Mucosa of gallbladder (tissue), 1 donor: Measurements from ENCODE around the gene KATNA1. TPM values are rescaled to one million over a fixed set of nuclear protein-coding genes. Genes with fewer than 3 reads are reported as not detected.
"Not testable (repeated sequence)": the region's sequence is repeated elsewhere in the genome, so short reads cannot be mapped to it uniquely, and the experiment has no call there.

Experiments
- DNase-seq: peaks from one replicate; pipeline ENCODE4 v3.0.0-alpha.2; 2020; ENCODE audit warnings: low spot score
- total RNA-seq: library from RNA; stranded (reverse); gene quantifications from one replicate; pipeline ENCODE4 v1.2.1, GENCODE V29; 2021
- donor health status: DM: no; HTN: no; CAD: no.

KATNA1 gene
- 8.5 TPM for total RNA-seq

DNA sequence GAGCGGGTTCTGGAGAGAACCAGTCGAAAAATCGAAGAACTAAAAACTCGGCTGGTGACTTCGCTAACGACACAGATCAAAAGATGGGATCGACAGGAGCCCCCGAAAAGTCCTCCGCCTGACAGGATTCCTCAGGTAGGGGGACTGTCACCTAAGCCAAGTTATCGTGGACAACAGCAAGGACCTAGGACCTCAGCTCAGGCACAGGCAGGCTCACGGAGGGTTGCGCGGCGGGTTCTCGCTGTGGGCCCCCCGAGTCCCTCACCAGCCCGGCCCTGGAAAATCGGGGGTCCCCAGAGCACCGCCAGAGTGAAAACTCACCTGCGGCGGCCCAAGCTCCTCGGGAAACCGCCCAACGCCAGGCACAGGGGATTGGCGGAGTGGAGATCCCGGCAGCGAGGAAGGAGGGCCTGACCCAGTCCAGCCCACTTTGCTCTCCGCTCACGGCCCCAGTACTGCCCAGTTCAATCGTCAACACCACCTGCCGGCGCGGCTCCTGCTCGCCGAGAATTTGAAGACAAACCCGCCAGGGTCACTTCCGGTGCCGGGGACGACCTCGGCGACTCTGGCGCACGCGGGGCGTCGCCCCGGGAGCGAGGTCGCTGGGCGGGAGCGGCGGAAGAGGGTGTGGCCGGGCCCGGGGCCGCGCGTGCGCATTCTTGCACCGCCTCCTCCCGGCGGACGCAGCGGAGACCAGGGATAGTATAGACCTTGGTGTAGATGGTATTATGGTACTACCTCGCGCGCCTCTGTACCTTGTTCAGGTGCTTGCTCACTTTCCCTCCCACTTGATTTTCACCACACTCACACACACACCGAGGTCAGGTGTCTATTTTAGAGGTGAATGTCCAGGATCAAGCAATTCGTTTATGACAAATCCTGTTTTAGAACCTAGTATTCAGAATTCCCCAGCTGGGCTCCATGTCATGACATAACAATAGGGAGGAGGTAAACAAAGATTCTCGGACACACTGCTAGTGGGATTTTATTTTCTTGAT lies at the start of gene KATNA1:
Gene KATNA1, minus strand, starts transcription at position 567 of the 998 bp plus-strand sequence. CDS start 10,167 bp downstream, outside the sequence.
- peak; percentile 84 for DNase-seq

DNA sequence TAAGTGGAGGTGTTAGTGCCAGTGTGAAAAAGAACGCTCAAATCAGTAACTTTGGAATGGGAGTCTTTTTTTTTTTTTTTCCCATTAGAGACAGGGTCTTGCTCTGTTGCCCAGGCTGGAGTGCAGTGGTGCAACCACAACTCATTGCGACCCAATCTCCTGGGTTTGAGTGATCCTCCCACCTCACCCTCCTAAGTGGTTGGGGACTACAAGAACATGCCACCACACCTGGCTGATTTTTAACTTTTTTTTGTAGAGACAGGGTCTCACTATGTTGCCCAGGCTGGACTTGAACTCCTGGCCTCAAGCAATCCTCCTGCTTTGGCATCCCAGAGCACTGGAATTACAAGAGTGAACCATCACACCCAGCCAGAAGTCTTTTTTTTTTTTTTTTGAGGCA lies 49.7 kb upstream of the KATNA1 start:
- DNase-seq, result no peak

DNA sequence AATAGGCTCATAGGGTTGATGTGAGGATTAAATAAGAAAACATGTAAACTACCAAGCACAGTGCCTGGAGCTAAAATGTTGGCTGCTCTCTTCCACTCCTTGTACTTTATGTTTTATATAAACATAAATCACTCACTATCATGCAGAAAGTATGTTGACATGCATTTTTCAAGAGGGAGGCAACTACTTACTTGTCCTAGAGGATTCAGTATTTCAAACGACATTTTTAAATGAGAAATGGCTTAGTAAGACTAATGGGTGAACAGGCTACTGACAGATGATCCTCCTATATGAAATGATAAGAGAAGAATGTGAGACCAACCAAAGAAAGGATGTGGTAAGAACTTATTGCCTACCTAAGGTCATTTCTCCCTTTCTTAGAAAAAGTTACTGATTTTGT lies 48.4 kb upstream of the KATNA1 start:
- DNase-seq, result no peak

DNA sequence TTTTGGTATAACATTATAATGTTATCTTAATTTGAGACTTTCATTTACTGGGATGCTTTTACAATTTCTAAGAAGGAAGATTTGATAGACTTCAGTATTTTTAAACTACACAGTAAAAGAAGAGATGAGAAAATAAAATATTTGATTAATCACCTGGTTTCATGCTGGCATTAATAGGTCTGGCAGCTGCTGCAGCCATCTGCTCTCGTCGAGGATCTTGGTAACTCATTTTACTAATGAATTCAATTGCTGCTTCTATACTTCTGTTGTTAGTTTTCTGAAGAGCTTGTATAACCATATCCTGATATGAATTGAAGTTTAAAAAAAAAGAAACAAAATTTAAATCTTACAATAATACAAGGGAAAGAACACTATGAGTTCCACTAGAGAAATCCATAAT lies 46.4 kb upstream of the KATNA1 start:
- no peak for DNase-seq

DNA sequence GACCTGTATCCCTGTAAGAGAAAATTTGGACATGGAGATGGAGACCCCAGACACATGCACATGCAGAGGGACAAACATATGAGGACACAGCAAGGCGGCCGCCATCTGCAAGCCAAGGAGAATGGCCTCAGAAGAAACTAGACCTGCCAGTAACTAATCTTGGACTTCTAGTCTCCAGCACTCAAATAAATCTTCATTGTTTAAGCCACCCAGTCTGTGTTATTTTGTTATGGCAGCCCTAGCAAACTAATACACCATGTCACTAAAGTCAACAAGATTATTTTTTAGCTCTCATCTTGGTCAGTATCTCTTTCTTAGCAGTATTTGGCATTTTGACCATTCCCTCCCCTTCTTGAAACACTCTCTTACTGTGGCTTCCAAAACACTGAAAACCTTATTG lies 42.7 kb upstream of the KATNA1 start:
- no peak for DNase-seq

DNA sequence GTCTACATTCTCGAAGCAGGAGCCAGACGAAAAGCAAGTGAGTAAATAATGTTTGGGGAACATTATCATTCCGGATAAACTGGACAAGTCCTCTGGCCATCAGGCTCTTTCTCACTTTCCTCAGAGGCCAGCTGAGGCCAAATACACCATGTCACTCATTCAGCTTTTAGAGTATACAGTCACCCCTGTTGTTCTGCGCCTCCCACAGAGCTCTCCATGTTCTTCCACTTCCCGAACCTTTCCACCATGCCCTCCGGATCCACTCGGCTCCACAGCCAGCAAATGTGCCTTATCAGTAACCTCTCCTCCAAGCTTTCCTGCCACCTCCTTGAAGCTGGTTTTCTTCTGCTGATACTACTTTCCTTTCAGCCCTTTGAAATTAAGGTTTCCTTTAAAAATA lies 37.7 kb upstream of the KATNA1 start:
- DNase-seq, result no peak

DNA sequence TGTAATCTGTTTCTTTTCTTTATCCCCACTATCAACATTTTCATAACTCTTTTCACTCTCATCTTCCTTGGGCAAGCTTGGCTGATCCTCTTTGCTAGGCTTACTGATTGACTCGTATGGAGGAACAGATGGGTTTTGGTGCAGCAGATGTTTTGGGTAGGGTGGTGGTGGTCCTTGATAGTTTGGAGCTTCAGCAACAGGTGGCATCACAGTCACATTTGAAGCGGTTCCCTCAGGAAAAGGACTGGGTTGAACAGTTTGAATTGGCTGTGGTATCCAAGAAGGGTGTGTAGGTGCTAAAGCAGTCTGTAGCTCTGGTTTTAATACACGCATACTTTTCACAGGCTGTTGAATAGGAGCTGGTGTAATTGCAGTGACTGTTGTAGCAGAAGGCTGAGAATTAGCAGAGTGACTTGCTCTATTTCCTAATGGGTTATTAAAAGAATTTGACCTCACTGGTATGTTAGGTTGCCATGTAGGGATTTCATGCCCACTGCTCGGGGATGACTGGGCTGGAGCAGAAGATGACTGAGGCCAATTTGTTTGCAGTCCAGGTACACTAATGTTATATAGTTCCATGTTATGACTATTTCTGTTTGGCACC lies 34.8 kb upstream of the KATNA1 start:
- no peak for DNase-seq

DNA sequence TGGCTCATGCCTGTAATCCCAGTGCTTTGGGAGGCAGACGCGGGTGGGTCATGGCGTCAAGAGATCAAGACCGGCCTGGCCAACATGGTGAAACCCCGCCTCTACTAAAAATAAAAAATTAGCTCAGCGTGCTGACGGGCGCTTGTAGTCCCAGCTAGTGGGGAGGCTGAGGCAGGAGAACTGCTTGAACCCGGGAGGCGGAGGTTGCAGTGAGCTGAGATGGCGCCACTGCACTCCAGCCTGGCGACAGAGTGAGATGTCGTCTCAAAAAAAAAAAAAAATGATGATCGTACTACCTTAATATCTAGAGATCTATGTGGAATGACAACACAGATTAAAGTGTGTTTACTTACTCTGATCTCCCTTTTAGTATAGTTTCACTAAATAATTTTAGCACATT lies 33.3 kb upstream of the KATNA1 start:
- not testable (repeated sequence) for DNase-seq

DNA sequence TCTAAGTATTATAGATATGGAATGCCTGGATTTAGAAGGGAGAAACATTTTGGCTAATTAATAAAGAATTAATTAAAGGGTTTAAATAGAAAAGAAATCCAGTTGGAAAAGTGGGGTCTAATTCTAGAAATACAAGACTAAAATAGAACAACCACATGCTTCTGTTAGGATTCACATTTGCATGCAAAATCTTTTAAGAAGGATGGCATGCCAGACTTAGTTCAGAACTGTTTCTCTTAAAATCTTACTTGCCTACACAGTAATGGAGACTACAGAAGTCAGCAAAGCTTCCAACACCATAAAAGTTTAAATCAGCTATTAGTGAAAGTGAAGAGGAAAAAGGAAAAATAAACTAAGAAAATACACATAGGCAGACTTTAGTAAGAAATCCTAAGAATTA lies 32.7 kb upstream of the KATNA1 start:
- DNase-seq, result no peak

DNA sequence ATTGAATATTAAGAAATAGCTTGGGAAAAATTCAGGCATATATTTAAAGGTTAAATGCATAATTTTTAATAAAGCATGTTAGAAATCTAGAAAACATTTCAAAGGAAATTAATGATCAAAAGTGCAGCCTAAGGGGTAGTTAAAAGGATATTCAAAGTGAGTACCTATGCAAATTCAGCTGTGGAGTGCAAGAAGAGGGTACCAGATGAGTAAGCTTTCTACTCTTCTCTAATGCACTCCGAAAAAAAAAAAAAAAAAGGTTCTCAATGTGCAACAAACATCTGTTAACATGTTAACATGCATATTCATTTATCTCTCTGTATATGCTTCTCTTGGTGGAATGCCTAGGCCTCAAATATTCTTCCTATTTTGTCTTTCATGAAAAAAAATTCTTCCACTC lies 32.0 kb upstream of the KATNA1 start:
- DNase-seq, result no peak

DNA sequence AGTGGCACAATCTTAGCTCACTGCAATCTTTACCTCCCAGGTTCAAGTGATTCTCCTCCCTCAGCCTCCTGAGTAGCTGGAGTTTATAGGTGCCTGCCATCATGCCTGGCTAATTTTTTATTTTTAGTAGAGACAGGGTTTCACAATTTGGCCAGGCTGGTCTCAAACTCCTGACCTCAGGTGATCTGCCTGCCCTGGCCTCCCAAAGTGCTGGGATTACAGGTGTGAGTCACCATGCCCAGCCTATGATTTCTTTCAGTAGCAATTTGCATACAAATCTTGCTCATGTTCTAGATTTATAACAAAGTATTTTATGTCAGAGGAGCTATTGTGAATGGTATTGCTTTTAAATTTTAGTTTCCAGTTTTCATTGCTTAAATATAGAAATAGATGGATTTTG lies 23.8 kb upstream of the KATNA1 start:
- not testable (repeated sequence) for DNase-seq

DNA sequence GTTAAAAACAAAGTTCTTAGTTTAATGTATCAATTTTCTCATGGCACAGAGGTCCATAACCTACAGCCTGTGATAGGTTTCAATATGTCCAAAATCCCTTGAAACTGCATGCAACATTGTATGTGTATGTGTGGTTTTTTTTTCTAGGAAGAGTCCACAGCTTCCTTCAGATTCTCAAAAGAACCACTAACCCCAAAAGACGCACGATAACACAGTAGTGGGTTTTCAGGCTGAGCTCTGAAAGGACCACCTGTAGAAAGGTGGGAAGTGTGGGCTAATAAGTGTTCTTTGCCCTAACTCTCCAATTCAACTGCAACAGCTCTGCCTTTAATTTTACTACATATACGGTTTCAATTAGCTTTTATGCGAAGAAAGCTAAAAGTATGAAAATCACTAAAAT lies 11.5 kb upstream of the KATNA1 start:
- DNase-seq, result no peak

DNA sequence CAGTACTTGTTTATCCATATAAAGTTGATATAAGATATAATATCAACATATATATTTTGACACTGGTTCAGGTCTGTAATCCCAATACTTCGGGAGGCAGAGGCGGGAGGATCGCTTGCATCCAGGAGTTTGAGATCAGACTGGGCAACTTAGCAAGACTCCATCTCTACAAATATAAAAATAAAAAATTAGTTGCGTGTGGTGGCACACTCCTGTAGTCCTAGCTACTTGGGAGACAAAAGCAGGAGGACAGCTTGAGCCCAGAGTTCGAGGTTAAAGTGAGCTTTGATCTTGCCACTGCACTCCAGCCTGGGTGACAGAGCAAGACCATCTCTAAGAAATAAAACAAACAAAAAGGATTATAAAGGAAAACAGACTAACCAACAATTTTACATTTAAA lies 8.9 kb upstream of the KATNA1 start:
- DNase-seq, result no peak

DNA sequence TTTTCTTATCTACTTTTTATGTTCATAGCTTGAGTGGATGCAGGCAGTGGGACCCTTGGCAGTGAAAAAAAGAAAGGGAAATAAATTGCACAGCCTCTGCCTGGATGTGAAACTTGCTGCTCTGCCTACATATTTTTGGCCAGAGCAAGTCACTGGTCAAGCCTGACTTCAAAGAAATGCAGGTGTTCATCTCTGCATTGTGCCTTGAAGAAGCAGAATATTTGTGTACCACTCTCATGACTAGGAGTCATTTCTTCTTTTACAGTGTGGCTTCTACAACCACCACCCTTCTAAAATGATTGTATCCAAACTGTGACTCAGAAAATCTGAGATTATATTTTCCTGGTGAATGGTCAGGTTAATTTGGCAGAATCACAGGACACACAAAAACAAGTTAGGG lies 2.5 kb upstream of the KATNA1 start:
- DNase-seq, result no peak

DNA sequence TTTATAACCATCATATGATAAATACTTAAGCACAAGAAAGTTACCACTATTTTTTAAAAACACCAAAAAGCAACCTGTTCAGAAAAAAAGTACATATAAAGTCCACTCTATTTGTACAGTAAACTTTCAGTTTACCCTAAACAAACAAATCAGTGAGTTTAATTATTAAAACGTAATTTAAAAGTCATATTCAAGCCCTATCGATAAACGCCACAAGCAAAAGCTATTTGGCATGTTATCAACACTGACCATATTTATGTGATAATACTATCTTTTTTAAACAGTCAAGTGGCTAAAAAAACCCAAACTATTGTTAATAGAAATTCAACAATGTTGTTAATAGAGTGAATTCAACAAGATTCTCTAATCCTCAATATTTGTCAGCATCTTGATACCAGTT lies 1.9 kb downstream of the KATNA1 start:
- DNase-seq, result no peak

DNA sequence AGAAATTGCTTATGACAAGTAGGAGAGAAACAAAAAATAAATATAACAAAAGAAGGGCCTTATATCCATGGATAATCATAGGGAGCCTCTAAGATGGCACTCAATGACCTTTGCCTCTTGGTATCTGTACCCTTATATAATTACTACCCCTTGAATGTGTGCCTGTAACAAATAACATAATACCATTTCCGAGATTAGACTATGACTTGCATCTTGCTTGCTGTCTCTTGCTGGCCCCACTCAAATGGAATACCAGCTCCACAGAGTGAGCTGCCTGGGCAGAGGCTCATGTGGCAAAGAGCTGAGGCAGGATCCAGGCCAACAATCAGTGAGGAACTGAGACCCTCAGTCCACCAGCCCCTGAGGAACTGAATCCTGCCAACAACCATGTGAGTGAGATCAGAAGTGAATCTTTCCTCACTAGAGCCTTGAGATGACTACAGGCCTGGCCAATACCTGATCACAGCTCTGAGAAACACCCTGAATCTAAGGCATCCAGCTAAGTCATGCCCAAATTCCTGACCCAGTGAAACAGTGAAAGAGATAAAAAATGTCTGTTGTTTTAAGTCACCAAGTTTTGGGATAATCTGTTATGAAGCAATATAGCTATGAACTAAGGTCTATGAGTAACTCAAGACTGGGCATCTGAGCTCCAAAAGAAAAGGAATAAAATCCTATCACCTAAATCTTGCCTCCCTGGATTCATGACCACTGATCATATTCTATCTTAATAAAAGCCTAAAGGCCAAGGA lies 5.5 kb downstream of the KATNA1 start:
- no peak for DNase-seq

DNA sequence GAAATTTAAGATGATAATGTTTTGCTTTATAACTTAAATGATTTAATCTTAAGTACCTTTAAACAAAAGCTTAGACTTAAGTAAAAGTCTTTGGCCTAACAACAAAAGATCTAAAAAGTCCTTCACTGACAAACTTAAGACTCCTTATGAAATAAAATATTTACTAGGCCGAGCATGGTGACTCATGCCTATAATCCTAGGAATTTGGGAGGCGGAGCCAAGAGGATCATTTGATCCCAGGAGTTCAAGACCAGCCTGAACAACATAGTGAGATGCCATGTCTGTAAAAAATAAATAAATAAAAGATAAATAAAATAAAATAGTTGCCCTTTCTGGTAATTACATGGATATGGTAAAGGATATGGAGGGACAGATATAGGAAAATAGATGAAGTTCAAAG lies 12.4 kb downstream of the KATNA1 start:
- no peak for DNase-seq

DNA sequence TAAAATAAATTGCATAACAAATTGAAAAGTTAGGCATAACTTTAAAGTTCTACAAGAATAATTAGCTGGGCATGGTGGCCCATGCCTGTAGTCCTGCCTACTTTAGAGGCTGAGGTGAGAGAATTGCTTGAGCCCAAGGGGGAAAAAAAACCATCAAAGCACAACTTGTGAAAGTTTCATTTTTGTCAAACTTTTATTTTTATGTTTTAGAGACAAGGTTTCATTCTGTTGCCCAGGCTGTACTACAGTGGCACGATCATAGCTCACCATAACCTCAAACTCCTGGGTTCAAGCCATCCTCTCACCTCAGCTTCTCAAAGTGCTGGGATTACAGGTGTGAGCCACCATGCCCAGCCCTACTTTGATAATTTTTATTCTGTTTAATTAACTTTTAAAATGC lies 14.2 kb downstream of the KATNA1 start:
- no peak for DNase-seq

DNA sequence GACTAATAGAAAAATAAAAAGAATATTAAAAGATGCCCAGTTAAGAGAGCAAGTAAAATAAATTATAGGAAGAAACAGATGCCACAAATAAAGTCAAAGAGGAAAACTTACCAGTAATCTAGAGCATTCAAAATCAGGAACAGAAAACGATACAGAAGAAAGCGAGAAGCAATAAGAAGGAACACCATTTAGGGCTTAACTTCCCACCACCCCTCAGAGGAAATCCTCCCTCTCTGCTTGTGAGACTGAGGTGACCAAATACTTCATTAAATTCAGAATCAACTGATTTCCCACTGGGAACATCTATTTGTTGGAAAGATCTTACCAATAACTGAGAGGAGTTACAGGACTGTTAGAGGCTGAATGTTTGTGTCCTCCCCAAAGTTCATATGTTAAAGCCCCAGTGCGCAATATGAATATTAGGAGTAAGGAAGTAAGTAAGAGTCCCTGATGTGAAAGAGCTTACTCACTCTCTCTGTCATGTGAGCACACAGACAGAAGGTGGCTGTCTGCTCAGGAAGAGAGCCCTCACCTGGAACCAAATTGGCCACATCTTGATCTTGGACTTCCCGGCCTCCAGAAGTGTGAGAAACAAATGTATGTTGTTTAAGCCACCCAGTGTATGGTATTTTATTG lies 19.5 kb downstream of the KATNA1 start:
- DNase-seq, result no peak

DNA sequence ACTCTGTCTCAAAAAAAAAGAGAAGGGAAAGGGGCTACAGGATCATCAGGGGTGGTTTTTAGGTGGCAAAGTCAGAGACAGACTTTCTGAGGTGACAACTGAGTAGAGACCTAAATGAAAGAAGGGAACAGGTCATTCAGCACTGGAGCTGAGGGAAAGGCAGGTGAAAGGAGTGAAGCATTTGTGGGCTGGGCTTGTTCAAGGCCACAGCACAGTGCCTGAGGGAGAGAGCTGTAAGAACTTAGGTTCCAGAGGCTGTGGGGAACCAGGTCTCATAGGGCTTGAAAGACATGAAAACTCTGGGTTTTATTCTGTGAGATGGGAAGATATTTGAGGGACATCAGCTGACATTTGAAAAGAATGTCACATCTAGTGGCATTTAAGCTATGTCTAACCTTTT lies 20.8 kb downstream of the KATNA1 start:
- no peak for DNase-seq

DNA sequence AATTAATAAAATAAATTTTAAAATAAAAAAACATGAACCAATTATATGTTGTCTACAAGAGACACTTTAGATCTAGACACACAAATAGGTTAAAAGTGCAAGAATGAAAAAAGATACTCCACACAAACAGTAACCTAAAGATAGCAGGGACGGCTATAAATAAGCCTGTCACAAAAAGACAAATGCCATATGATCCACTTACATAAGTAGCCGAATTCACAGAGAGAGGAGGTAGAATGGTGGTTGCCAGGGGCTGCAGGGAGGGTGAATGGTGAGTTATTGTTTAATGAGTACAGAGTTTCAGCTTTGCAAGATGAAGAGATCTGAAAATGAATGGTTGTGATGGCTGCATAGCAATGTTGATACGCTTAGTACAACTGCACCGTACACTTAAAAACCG lies 32.7 kb downstream of the KATNA1 start:
- no peak for DNase-seq

DNA sequence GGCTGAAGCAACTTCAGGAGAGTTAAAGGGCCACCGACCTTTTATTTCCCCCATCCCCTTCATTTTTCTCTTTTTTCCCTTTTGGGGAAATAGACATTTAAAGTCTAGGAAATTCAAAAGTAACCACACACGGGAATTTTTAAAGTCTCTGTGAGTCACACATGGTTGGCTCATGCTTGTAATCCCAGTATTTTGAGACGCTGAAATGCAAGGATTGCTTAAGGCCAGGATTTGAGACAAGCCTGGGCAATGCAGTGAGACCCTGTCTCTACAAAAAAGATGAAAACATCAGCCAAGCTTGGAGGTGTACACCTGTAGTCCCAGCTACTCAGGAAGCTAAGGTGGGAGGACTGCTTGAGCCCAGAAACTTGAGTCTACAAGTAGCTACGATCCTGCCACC lies 34.2 kb downstream of the KATNA1 start:
- DNase-seq, result no peak
